Measurements from ENCODE around the gene CDH16. TPM values are rescaled to one million over a fixed set of nuclear protein-coding genes. Genes with fewer than 3 reads are reported as not detected.

Gene CDH16
- total and polyA plus RNA-seq, 12 donors = 0.15 to 0.59 (median 0.47) TPM; not detected in 7

DNA sequence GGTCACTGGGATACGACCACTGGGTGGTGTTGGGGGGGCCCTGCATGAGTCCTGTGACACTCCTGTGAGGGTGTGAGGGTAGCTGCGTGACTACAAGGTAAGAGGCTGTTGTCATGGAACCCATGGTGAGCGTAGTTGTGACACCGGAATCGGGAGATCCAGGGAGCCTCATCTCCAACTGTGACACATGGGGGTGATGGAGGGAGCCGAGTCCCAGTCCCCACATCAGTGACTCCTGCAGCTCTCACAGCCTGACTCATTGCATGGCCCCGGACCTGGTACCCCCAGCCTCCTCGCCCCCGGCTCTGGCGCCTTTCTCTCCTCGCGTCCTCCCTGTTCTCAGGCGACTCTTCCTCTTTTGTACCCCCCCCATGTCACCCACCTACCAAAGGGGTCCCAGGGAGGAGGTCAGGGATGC is 14.2 kb downstream of the CDH16 start:
- no peak for DNase-seq
- Histone ChIP-seq H3K4me3 (peak overlapping the region in 9 of 10 donors; percentile 16 to 49 (median 44)), H3K27ac (peak overlapping the region; percentile 76 to 99 (median 95)), H3K36me3 (no peaks in the 10 kb centered on the region), H3K4me1 (peaks cover 30 to 86% (median 59%) of the 10 kb centered on the region in 9 donors), H3K9me3 (no peaks in the 10 kb centered on the region), H3K27me3 (no peaks in the 10 kb centered on the region)
- WGBS, 2 donors = 56 to 61% methylated on average over 13 of the region's 13 CpGs
- ATAC-seq = no peak
- TF ChIP-seq, protein P1, sequence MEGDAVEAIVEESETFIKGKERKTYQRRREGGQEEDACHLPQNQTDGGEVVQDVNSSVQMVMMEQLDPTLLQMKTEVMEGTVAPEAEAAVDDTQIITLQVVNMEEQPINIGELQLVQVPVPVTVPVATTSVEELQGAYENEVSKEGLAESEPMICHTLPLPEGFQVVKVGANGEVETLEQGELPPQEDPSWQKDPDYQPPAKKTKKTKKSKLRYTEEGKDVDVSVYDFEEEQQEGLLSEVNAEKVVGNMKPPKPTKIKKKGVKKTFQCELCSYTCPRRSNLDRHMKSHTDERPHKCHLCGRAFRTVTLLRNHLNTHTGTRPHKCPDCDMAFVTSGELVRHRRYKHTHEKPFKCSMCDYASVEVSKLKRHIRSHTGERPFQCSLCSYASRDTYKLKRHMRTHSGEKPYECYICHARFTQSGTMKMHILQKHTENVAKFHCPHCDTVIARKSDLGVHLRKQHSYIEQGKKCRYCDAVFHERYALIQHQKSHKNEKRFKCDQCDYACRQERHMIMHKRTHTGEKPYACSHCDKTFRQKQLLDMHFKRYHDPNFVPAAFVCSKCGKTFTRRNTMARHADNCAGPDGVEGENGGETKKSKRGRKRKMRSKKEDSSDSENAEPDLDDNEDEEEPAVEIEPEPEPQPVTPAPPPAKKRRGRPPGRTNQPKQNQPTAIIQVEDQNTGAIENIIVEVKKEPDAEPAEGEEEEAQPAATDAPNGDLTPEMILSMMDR (IDR thresholded peaks at IDR 0.05) = no peak
- intact Hi-C loops (cut with DNase I) = no loop called here

DNA sequence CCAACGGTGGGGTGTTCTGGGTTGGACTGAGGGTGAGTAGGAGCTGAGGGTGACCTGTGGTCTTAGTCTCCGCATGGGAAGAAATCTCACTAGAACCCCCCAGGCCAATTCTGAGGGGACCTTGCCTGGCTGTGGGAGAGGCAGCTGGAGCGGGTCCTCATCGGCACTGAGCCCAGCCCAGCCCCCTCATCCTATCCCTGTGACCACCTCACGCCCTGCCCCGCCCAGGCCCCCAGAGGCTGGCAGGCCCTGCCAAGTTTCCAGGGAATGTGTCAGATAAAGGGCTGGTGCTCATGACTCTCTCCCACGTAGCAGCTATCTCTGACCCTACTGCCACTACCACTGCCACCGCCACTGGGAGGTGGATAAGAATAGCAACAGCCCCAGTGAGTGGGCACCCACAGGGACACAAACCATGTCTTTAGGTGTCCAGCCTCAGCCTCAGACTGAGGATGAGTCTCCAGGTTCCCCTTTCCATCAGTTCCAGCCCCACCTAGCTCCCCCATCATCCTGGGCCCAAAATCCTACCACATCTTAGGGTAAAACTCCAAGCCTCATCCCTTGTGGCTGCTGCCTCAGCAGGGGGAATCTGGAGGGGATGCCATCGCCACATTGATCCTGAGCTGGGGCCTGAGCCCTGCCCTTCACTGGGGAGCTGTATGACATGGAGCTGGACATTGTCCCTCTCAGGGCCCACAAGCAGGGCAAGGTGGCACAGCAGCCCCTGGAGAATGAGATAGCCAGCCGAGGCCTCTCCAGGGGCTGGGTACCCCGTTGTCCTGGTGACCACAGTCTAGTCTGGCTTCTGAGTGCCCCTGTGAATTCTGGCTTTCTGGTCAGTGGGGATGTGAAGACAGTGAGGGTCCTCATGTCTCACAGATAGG is 14.9 kb downstream of the CDH16 start:
- Histone ChIP-seq H3K4me1 (peaks cover 33 to 92% (median 64%) of the 10 kb centered on the region in 9 donors), H3K27ac (peak overlapping the region; percentile 76 to 99 (median 95)), H3K36me3 (no peaks in the 10 kb centered on the region), H3K27me3 (no peaks in the 10 kb centered on the region), H3K9me3 (no peaks in the 10 kb centered on the region), H3K4me3 (peak overlapping the region in 8 of 10 donors; percentile 32 to 49 (median 44))
- WGBS, 2 donors = 33 to 50% methylated on average over 11 of the region's 11 CpGs
- TF ChIP-seq, protein P1 (IDR thresholded peaks at IDR 0.05) = no peak
- intact Hi-C loops (cut with DNase I) = loop anchor here in 3 of 10 donors (1.0 kb wide), 2 partner anchors 20 to 23 kb away; no protein-coding TSS in a partner anchor
- DNase-seq = peak; percentile 82 to 84
- ATAC-seq = peak; percentile 55 to 79 (median 62)

DNA sequence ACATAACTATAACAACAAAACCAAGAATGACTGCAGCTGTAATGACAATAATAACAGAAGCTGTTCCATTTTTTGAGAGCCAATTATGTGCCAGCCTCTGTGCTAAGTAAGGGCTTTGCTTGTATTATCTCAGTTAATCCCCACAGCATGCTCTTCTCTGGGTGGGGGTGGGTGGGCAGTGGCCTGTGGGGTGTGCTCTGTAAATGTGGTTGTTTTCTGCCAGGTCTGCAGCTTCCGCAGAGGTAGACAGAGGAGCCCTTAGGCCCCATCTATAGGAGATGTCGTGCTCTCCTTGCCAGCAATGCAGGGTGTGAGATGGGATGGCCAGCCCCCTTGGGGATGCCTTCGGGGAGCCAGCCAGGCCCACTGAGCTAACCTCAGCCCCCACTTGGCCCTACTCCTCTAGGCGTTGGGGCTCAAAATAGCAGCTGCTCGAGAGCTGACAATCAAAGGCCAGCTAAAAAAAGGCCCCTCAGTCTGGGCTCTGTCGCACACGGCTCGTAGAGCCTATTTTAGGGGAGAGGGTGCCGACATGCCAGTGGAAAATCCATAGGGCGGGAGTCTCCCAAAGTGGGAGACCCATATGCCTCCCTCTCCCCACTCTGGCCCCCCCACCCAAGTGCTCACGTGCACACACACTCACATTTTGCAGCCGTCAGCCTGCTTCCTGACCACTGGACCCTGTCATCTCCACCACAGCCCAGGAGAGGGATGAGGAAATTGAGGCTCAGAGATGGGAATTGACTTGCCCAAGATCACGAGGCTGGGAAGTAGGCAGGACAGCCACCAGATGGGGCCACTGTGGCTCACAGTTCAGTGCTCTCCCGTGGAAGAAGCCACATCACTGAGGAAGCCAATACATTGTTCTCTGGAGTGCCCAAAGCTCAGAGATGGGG is 15.8 kb downstream of the CDH16 start:
- TF ChIP-seq, protein P1 (IDR thresholded peaks at IDR 0.05) = peak in 1 of 9 donors; percentile 22
- Histone ChIP-seq H3K4me1 (peaks cover 33 to 98% (median 73%) of the 10 kb centered on the region in 9 donors), H3K9me3 (no peaks in the 10 kb centered on the region), H3K27me3 (no peaks in the 10 kb centered on the region), H3K4me3 (peak overlapping the region in 3 of 10 donors; percentile 11 to 31 (median 12)), H3K36me3 (no peaks in the 10 kb centered on the region), H3K27ac (peak overlapping the region; percentile 76 to 99 (median 95))
- peak; percentile 34 to 65 (median 47) for ATAC-seq
- intact Hi-C loops (cut with DNase I) = loop anchor here in 3 of 10 donors (1.0 kb wide), 2 partner anchors 20 to 23 kb away; no protein-coding TSS in a partner anchor
- peak; percentile 66 to 76 for DNase-seq
- WGBS, 2 donors = 35 to 45% methylated on average over 14 of the region's 14 CpGs

DNA sequence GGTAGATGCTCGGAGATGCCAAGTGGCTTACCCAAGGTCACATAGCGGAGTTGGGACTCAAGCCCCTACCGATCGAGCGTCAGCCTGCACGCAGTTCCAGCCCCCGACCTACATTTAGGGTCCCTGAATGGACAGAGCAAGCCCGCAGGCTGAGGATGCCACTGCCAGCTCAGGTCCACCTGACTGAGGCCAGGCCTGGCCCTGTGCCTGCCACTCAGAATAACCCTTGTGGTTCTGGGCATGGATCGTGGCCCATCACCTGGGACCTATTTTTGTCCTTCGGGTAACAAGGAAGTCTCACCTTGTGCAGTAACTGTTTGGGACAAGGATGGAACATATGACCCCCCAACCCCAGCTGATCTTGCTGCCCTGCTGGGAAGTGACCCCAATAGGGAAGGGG is 17.1 kb downstream of the CDH16 start:
- no peaks in the 10 kb centered on the region for H3K9me3 ChIP-seq
- TF ChIP-seq, protein P1 (IDR thresholded peaks at IDR 0.05) = no peak
- no peaks in the 10 kb centered on the region for H3K36me3 ChIP-seq
- H3K4me3 ChIP-seq = no peak overlapping the region
- intact Hi-C loops (cut with DNase I) = loop anchor here in 1 of 10 donors (2.0 kb wide), 1 partner anchor 27 kb away; no protein-coding TSS in a partner anchor
- peaks cover 31 to 89% (median 66%) of the 10 kb centered on the region in 9 donors for H3K4me1 ChIP-seq
- DNase-seq (peak in 1 of 2 donors; percentile 66), ATAC-seq (peak in 3 of 8 donors; percentile 5 to 43 (median 20))
- 47 to 59% methylated on average over 10 of the region's 10 CpGs for WGBS, 2 donors
- peak overlapping the region; percentile 68 to 99 (median 94) for H3K27ac ChIP-seq
- no peaks in the 10 kb centered on the region for H3K27me3 ChIP-seq
